Transverse colon (tissue), 4 donors: ENCODE data around the gene CASKIN2. TPM values are rescaled to one million over a fixed set of nuclear protein-coding genes. Genes with fewer than 3 reads are reported as not detected.
A peak's percentile ranks its signal among the peaks of the same experiment; 100 is the strongest.

Experiments used
- DNase-seq: peaks from one replicate; pipeline ENCODE4 v3.0.0-alpha.2; 2019
- H3K27ac ChIP-seq, 4 donors: fragments of 200-600 bp; sonication (generic); 2 replicates each; pipeline ENCODE4 v1.5.1; 2016 to 2018; ENCODE audit warnings: inconsistent platforms in 4 of 4
- H3K27me3 ChIP-seq: fragments of 200-600 bp; sonication (generic); 2 replicates; pipeline ENCODE4 v1.5.1; 2017; ENCODE audit warnings: inconsistent platforms
- H3K36me3 ChIP-seq, 4 donors: fragments of 200-600 bp; sonication (generic); 2 replicates each; pipeline ENCODE4 v1.5.1; 2017 to 2019; ENCODE audit warnings: inconsistent platforms in 4 of 4
- H3K4me1 ChIP-seq, 4 donors: fragments of 200-600 bp; sonication (generic); 2 replicates each; pipeline ENCODE4 v1.5.1; 2017 to 2020; ENCODE audit warnings: inconsistent platforms in 4 of 4
- H3K4me3 ChIP-seq, 4 donors: fragments of 200-600 bp; sonication (generic); 1 replicate in 1 of 4; 2 replicates in 3 of 4; pipeline versions ENCODE4 v1.5.1 to v1.6.1; 2017 to 2019; ENCODE audit warnings: inconsistent platforms in 4 of 4
- H3K9me3 ChIP-seq, 2 donors: fragments of 200-600 bp; sonication (generic); 2 replicates each; pipeline ENCODE4 v1.5.1; 2017 to 2019; ENCODE audit warnings: inconsistent platforms in 2 of 2
- CTCF ChIP-seq, 5 experiments: fragments of 200-600 bp in 3 of 5; fragments of 450-650 bp in 2 of 5; sonication (generic) in 3 of 5; IDR thresholded peaks; 1 replicate in 2 of 5; 2 replicates in 3 of 5; pipeline ENCODE4 v1.5.1; 2016 to 2017; ENCODE audit warnings: antibody characterized with exemption in 5 of 5, inconsistent platforms in 3 of 5, mild to moderate bottlenecking in 2 of 5, moderate library complexity in 1 of 5
- EP300 ChIP-seq: sonication (generic); formaldehyde crosslinking; IDR thresholded peaks from one replicate; pipeline ENCODE4 v1.6.1; 2017; ENCODE audit warnings: antibody characterized with exemption, low read depth
- POLR2A ChIP-seq: fragments of 450-650 bp; IDR thresholded peaks from one replicate; pipeline ENCODE4 v1.6.1; 2016; ENCODE audit warnings: antibody characterized with exemption, mild to moderate bottlenecking, moderate library complexity
- POLR2AphosphoS5 ChIP-seq, 3 donors: sonication (generic); formaldehyde crosslinking; IDR thresholded peaks; one replicate each; pipeline ENCODE4 v1.6.1; 2016; ENCODE audit warnings: antibody characterized with exemption in 3 of 3
- WGBS, 2 donors: methylation state at CpG; one replicate each; pipeline ENCODE4 v1.1.5; 2018; ENCODE audit warnings: low coverage in 1 of 2; 5-methylcytosine and 5-hydroxymethylcytosine counted together
- in situ Hi-C, 4 donors: fragments of 200-750 bp; cut with MboI; loops; one replicate each; pipeline versions ENCODE4 v1.15.0 to v1.15.1; 2017; ENCODE audit warnings: low sequenced_read_pairs in 3 of 4, low pct_ligation_motif_present in 1 of 4, low pct_unique_long_range_greater_than_20kb in 1 of 4
- intact Hi-C: fragments of 100-400 bp; cut with DNase I; formaldehyde crosslinking; loops from one replicate; pipeline ENCODE4 v1.15.1; 2023; ENCODE audit warnings: low total_unique reads
- total RNA-seq, 4 donors: library from RNA; depleted of rRNA; stranded (reverse); fragments of >200 nt; gene quantifications; one replicate each; pipeline ENCODE4 v1.1.0, GENCODE V29; 2016

Gene CASKIN2
- total RNA-seq, 4 donors from 2014 or later = 16.5 to 128 (median 24.8) TPM

- intact Hi-C loops = no loop called here
- H3K4me3 ChIP-seq = no peak overlapping the region
- 20 to 50% methylated on average over 1 to 5 of the region's 5 CpGs for WGBS, 2 donors
- no peaks in the 10 kb centered on the region for H3K9me3 ChIP-seq
- DNase-seq = no peak
- H3K27ac ChIP-seq = peak overlapping the region; percentile 93 to 98 (median 95)
- no peaks in the 10 kb centered on the region for H3K27me3 ChIP-seq
- in situ Hi-C loops = no loop called here
- TF ChIP-seq POLR2AphosphoS5 (IDR thresholded peaks at IDR 0.05) = no peak
- TF ChIP-seq EP300 = no peak
- TF ChIP-seq CTCF (IDR thresholded peaks at IDR 0.05) = no peak
- no peak for TF ChIP-seq POLR2A
- no peaks in the 10 kb centered on the region for H3K36me3 ChIP-seq
- peaks cover 0 to 44% (median 26%) of the 10 kb centered on the region in 4 donors for H3K4me1 ChIP-seq
Observed at GRCh38 chr17:75548813-75549212, 33.5 kb upstream of the CASKIN2 start.

GRCh38 chr17:75547091-75547490, 31.8 kb upstream of the CASKIN2 start:
- Histone ChIP-seq H3K4me1 (peaks cover 3 to 54% (median 35%) of the 10 kb centered on the region in 4 donors), H3K27ac (peak overlapping the region; percentile 93 to 98 (median 95))
- TF ChIP-seq CTCF (IDR thresholded peaks at IDR 0.05) (no peak), POLR2AphosphoS5 (IDR thresholded peaks at IDR 0.05) (no peak), EP300 (no peak), POLR2A (no peak)

GRCh38 chr17:75546181-75546580, 30.8 kb upstream of the CASKIN2 start:
- intact Hi-C loops = no loop called here
- peak overlapping the region in 2 of 4 donors; percentile 15 to 31 for H3K27ac ChIP-seq
- in situ Hi-C loops = no loop called here

More at GRCh38 chr17:75547091-75547490, 31.8 kb upstream of the CASKIN2 start:
- in situ Hi-C loops = no loop called here
- no peak overlapping the region for H3K4me3 ChIP-seq
- no peak for DNase-seq
- H3K9me3 ChIP-seq = no peaks in the 10 kb centered on the region
- no peaks in the 10 kb centered on the region for H3K27me3 ChIP-seq
- intact Hi-C loops = no loop called here
- WGBS, 2 donors = 80 to 83% methylated on average over 1 to 9 of the region's 9 CpGs
- H3K36me3 ChIP-seq = no peaks in the 10 kb centered on the region

GRCh38 chr17:75544250-75544649, 28.9 kb upstream of the CASKIN2 start:
- WGBS, 2 donors = 70% methylated on average over 8 of the region's 8 CpGs; no CpG with 5 or more reads in 1 of the 2 donors
- H3K9me3 ChIP-seq = no peaks in the 10 kb centered on the region
- intact Hi-C loops (no loop called here), in situ Hi-C loops (no loop called here)
- TF ChIP-seq POLR2AphosphoS5 (IDR thresholded peaks at IDR 0.05) (no peak), CTCF (IDR thresholded peaks at IDR 0.05) (no peak), POLR2A (no peak), EP300 (no peak)
- peaks cover 8 to 65% (median 43%) of the 10 kb centered on the region in 4 donors for H3K4me1 ChIP-seq
- no peaks in the 10 kb centered on the region for H3K27me3 ChIP-seq
- no peak overlapping the region for H3K4me3 ChIP-seq
- DNase-seq = no peak
- no peaks in the 10 kb centered on the region for H3K36me3 ChIP-seq
- peak overlapping the region; percentile 82 to 91 (median 86) for H3K27ac ChIP-seq

More at GRCh38 chr17:75546181-75546580, 30.8 kb upstream of the CASKIN2 start:
- TF ChIP-seq EP300 = no peak
- TF ChIP-seq POLR2AphosphoS5 (IDR thresholded peaks at IDR 0.05) = no peak
- no peak for TF ChIP-seq POLR2A
- TF ChIP-seq CTCF (IDR thresholded peaks at IDR 0.05) = no peak
- no peaks in the 10 kb centered on the region for H3K9me3 ChIP-seq
- H3K4me1 ChIP-seq = peaks cover 5 to 61% (median 40%) of the 10 kb centered on the region in 4 donors
- no peaks in the 10 kb centered on the region for H3K27me3 ChIP-seq
- no peaks in the 10 kb centered on the region for H3K36me3 ChIP-seq
- WGBS, 2 donors = 92% methylated on average over 13 of the region's 13 CpGs; no CpG with 5 or more reads in 1 of the 2 donors
- DNase-seq = no peak
- H3K4me3 ChIP-seq = no peak overlapping the region
